GM21515 (cell line): ENCODE data around the gene SPON1.

Source experiments
- ATAC-seq: cut with Tn5 transposase; IDR thresholded peaks from one replicate; pipeline ENCODE4 v1.9.1; 2021; ENCODE audit not compliant: unreplicated experiment

Gene SPON1

GRCh38 chr11:14179116-14179820 lies 216.7 kb downstream of the SPON1 start:
- no peak for ATAC-seq

DNA sequence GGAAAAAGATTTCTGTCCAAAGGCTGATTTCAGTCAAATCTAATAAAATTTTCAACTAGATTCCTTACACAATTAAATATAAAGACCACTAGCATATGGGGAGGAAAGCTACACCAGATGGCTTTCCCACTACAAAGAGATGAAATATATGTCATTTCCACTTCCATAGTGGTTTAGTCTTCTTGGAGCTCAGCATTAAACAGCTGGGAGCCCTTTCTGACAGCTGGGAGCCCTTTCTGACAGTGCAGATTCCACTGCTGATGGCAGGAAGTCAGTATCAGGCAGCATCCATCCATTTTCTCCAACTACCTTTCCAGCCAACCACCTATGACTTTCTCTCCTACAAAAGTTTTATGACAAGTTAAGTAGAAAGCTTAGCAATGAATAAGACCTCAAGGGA lies 218.6 kb downstream of the SPON1 start:
- ATAC-seq = no peak

- no peak for ATAC-seq
Observed at GRCh38 chr11:14182833-14183364, 220.4 kb downstream of the SPON1 start.

DNA sequence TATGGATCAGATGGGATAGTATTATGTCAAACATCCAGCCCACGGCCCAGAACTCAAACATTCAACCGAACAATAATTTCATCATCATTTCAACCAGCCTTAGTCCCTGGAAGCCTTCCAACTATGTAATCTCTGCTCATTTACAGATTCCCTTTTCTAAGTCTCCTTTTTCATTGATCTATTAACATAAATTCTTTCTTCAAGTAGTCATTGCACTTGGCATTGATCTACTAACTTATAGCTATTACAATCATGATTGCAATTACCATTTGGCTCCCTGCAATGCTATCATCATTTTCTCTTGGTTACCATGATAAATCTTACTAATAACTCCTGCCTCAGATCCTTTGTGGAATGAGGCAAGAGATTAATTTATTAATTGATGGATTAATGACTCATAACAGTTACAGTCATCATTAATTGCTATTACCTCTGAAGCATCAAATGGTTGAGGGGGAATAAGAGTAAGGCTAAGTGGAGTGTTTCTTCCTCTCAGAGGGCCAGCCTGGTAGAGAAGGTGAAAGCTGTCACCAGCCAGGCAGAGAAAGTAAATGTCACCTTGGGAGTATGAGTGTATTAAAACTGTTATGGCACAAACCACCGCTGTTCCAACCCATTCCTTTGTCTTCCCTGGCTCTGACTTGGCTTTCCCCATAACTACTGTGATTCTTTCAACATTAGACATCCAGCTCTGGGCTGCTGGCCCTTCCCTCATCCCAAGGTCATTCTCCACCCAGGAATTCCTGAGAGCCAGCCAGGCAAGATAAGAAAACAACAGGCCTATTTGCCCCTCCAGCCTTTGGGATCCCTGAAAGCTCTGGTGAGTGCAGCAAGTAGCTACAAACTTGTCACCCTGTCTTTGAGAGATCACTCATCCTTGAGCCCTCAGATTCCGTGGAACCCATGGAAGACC lies 221.8 kb downstream of the SPON1 start:
- ATAC-seq = no peak

GRCh38 chr11:14185461-14185860 lies 222.9 kb downstream of the SPON1 start:
- no peak for ATAC-seq

GRCh38 chr11:14186046-14186775 lies 223.7 kb downstream of the SPON1 start:
- no peak for ATAC-seq

- ATAC-seq = no peak
Observed at GRCh38 chr11:14189874-14190273, 227.4 kb downstream of the SPON1 start.

GRCh38 chr11:14190992-14191778 lies 228.7 kb downstream of the SPON1 start:
- ATAC-seq = no peak

DNA sequence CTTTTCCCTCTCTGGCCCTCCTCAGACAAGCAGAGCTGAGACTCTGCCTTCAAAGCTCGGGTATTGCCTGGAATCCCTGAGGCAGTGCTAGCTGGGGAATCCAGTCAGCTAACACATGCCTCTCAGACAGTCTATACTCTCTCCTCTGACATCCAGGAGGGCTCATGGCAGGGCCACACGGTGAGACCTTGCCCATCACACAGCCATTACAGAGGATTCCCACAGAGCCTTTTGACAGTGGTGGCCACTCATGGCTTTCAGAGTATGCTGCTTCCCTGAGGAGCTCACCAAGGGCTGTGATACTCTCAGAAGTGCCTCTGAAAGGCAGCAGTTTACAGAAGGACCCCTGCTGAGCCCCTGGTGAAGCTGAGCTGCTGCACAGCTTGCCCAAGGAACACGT lies 231.1 kb downstream of the SPON1 start:
- ATAC-seq = no peak

DNA sequence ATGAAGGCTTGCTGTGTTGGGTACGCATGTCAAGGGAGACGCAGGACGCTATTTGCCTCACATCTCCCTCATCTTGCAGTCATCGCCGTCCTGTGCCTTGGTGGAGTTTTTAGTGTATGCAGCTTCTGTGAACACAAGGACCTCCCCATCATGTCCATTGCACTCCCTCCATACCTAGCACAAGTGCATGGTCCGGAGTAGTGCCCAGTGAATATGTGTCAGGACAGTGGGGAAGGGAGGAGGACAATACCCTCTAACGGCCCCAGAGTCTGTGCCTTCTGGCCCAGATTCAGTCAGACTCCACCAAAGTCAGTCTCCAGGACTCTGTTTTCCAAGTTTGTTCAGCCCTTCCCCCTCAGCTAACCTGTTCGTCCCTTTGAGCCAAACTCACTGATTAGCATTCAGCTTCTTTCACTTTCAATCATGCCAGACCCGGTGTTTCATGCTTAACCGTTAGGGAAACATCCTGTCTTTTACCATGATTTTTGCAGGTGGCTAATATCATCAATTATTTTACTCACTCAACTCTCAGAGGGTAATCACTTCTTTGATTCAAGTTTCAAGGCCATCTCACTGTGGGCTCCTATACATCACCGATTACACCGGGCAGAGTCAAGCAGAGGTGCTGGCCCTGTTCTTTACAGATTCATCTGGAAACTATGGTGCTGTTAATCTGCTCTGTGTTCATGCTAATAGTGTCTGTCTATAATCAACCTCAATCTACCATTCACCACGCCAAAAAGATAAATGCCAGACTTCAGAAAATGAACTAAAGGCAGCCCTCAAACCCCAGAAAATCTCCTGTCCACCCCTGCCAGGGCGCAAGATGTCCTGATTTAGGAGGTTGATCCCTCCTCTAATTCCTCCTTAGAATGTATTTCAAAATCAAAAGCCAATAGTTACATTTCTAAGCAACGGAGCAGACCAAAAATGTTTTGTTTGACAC lies 240.0 kb downstream of the SPON1 start:
- ATAC-seq = peak; percentile 77

- ATAC-seq = no peak
Observed at GRCh38 chr11:14203321-14203720, 240.8 kb downstream of the SPON1 start.

DNA sequence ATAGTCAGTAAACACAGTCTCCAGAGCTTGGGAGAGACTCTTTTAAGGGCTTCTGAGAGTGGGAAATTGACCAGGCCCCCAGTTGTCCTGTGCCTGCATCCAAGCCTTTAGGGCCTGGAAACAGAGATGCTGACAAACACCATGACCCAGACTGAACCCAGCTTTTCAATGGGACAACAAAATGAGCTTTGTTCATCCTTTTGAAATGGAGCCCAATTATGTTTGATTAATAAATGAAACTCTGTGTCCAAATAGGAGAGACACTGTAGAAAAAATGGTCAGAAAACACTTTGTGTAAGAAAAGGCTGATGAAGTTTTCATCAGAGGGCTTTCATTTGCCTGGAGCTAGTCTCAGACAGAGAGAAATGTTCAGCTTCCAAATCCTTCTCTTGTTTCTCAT lies 250.5 kb downstream of the SPON1 start:
- ATAC-seq = no peak

- ATAC-seq = no peak
Observed at GRCh38 chr11:14218728-14219127, 256.2 kb downstream of the SPON1 start.

DNA sequence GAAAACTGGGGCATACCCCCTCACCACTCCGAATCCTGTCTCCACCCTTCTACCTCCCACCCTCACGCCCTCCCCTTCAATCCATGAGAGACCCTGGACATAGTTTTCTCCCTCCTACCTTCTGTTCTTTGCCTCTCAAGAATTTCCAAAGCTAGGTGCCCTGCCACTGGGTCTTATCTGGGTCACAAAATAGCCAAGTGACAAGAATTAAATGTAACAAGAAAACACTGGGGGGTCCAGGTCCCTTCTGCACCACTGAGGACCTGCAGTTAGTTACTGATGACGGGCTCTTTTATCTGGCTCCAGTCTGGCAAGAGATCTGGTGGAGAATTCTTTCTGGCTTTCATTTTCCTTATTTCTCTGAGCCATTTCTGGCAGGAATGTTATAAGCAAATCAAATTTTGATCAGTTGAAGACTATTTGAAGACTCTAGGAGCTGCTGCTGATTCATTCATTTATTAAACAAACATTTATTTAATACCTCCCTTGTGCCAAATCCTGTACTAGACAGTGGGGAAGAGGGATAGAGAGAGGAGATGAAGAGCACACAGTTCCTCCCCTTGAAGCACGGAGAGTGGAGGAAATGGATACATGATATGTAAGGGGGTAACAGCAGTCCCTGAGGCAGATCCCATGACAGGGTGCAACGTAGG lies 261.2 kb downstream of the SPON1 start:
- no peak for ATAC-seq

GRCh38 chr11:14224395-14224794 lies 261.9 kb downstream of the SPON1 start:
- ATAC-seq = no peak

GRCh38 chr11:14225666-14226065 lies 263.1 kb downstream of the SPON1 start:
- no peak for ATAC-seq

DNA sequence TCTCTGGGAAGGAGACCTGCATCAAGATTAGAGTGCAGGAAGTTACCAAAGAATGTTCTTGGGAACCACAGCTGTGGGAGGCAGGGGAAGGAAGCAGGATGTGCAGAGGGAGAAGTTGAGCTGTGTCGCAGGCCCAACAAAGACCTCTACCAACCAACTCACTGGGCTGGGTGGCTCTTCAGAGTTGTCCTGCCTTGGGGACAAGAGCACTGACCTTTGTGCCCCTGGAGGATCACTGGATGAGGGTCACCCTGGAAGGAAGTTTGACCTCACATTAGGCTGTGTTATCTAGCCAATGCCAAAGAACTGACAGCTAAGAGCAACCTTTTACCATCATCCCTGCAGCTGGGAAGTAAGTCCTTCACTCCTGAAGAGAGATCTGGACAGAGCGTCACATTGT lies 265.8 kb downstream of the SPON1 start:
- ATAC-seq = no peak

GRCh38 chr11:14229472-14229871 lies 266.9 kb downstream of the SPON1 start:
- ATAC-seq = no peak

- ATAC-seq = no peak
Observed at GRCh38 chr11:14230407-14230806, 267.9 kb downstream of the SPON1 start.
